A673 (cell line): ENCODE data around the gene DCP2. TPM values are rescaled to one million over a fixed set of nuclear protein-coding genes. Genes with fewer than 3 reads are reported as not detected.

Experiments used
- BruUV-seq: library from RNA; stranded (reverse); fragments of 400-500 nt; replicated peaks from 2 replicates; lab custom pipeline; 2021; lab: Mats Ljungman, UMichigan
- CTCF ChIA-PET: fragments of 300-600 bp; sonication (Branson Sonifier 250); formaldehyde crosslinking; loops from one replicate; lab custom pipeline; 2022; ENCODE audit warnings: antibody characterized with exemption; lab: Charles Lee
- POLR2A ChIA-PET: fragments of 300-600 bp; sonication (Branson Sonifier 250); formaldehyde crosslinking; loops from one replicate; lab custom pipeline; 2022; ENCODE audit warnings: antibody characterized with exemption; ENCODE audit not compliant: low non-redundant PET; lab: Charles Lee
- DNase-seq: peaks from one replicate; pipeline ENCODE4 v3.0.0-alpha.2; 2015; ENCODE audit warnings: low spot score
- H3K27ac ChIP-seq: fragments of 200-600 bp; sonication (generic); 2 replicates; pipeline ENCODE4 v1.5.1; 2016; ENCODE audit warnings: mixed run types, low read depth, mild to moderate bottlenecking, mixed read lengths, antibody characterized with exemption, low read length; ENCODE audit not compliant: poor library complexity, severe bottlenecking
- H3K27me3 ChIP-seq: fragments of 200-600 bp; sonication (generic); replicated peaks from 2 replicates; pipeline ENCODE4 v1.6.1; 2017; ENCODE audit warnings: mixed run types, low read depth, mild to moderate bottlenecking, mixed read lengths, antibody characterized with exemption, low read length; ENCODE audit not compliant: insufficient read depth, poor library complexity
- H3K36me3 ChIP-seq: fragments of 200-600 bp; sonication (generic); 2 replicates; pipeline ENCODE4 v1.6.1; 2016; ENCODE audit warnings: mixed run types, mild to moderate bottlenecking, mixed read lengths, antibody characterized with exemption, low read length; ENCODE audit not compliant: insufficient read depth, poor library complexity, severe bottlenecking
- H3K4me1 ChIP-seq: fragments of 200-600 bp; sonication (generic); 2 replicates; pipeline ENCODE4 v1.6.1; 2017; ENCODE audit warnings: mixed run types, mild to moderate bottlenecking, mixed read lengths, antibody characterized with exemption, low read length; ENCODE audit not compliant: insufficient read depth, poor library complexity, severe bottlenecking
- H3K4me3 ChIP-seq: fragments of 200-600 bp; sonication (generic); 2 replicates; pipeline ENCODE4 v1.5.1; 2016; ENCODE audit warnings: low read depth, mixed run types, mild to moderate bottlenecking, mixed read lengths, low read length; ENCODE audit not compliant: poor library complexity, severe bottlenecking
- H3K9me3 ChIP-seq: fragments of 200-600 bp; sonication (generic); 2 replicates; pipeline ENCODE4 v1.6.1; 2016; ENCODE audit warnings: mixed run types, low read depth, mild to moderate bottlenecking, mixed read lengths, antibody characterized with exemption, low read length; ENCODE audit not compliant: poor library complexity, severe bottlenecking
- EZH2 ChIP-seq: fragments of 200-600 bp; sonication (generic); IDR thresholded peaks from 2 replicates; pipeline ENCODE4 v1.6.1; 2017; ENCODE audit warnings: borderline replicate concordance, low read depth, mild to moderate bottlenecking, mixed read lengths, antibody characterized with exemption, low read length; ENCODE audit not compliant: poor library complexity, severe bottlenecking
- intact Hi-C: fragments of 100-400 bp; cut with micrococcal nuclease; formaldehyde crosslinking; loops from one replicate; pipeline ENCODE4 v1.10.0; 2022; ENCODE audit not compliant: unreplicated experiment
- total RNA-seq: library from RNA; stranded (reverse); gene quantifications from 2 replicates; pipeline ENCODE4 v1.2.3, GENCODE V29; 2021
- TF ChIP-seq, protein P1 (sequence below): fragments of 300-800, 200-600 bp; sonication (generic); conservative IDR thresholded peaks from 2 replicates; pipeline ENCODE4 v1.5.1; 2017; ENCODE audit warnings: low read depth, mild to moderate bottlenecking, antibody characterized with exemption, low read length, moderate library complexity, mixed read lengths

Gene DCP2
- total RNA-seq, 1 experiment from 2014 or later: 73.5 TPM

DNA sequence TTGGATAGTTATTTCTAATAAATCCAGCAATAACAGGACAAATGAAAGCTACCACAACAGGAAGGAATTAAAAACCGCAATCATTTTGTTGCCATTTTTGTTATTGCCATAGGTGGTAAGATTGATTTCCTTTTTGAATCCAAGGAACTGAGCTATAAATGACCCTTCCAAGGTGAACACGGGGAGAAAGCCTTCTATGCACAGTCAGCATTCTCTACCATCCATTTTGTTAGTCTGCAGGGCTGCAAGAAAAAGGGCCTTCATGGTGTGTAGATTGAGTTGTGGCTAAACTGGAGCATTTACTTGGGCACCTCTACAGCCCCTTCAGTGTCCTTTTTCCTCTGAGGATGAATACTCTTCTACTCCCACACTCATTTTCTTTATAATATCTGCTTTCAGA, 35.9 kb upstream of the DCP2 start:
- TF ChIP-seq, protein P1, sequence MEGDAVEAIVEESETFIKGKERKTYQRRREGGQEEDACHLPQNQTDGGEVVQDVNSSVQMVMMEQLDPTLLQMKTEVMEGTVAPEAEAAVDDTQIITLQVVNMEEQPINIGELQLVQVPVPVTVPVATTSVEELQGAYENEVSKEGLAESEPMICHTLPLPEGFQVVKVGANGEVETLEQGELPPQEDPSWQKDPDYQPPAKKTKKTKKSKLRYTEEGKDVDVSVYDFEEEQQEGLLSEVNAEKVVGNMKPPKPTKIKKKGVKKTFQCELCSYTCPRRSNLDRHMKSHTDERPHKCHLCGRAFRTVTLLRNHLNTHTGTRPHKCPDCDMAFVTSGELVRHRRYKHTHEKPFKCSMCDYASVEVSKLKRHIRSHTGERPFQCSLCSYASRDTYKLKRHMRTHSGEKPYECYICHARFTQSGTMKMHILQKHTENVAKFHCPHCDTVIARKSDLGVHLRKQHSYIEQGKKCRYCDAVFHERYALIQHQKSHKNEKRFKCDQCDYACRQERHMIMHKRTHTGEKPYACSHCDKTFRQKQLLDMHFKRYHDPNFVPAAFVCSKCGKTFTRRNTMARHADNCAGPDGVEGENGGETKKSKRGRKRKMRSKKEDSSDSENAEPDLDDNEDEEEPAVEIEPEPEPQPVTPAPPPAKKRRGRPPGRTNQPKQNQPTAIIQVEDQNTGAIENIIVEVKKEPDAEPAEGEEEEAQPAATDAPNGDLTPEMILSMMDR: no peak
- TF ChIP-seq EZH2: no peak
- Histone ChIP-seq H3K4me1 (no peaks in the 10 kb centered on the region), H3K27me3 (no peaks in the 10 kb centered on the region), H3K4me3 (no peak overlapping the region), H3K27ac (no peak overlapping the region), H3K9me3 (no peaks in the 10 kb centered on the region), H3K36me3 (no peaks in the 10 kb centered on the region)
- POLR2A ChIA-PET: no interaction called here
- CTCF ChIA-PET: no interaction called here
- BruUV-seq: no TSS peak
- DNase-seq: no peak
- intact Hi-C loops: no loop called here

DNA sequence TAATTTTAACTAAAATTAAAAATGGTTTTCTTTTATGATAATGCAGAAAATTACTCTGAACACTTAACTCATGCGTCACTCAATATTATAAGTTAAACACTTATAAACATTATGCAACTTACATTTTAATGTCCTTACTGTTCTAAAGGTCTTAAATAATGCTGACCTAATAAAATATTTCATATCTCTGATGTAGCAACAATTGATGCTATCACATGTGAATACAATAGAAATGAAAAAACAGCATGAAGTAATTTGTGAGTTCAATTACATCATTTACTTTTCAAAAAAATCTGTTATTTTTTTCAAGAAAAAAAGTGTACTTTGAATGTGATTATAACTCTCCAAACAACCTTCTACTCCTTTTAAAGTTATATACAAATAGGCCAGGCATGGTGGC, 28.1 kb upstream of the DCP2 start:
- BruUV-seq: no TSS peak
- TF ChIP-seq EZH2: no peak
- TF ChIP-seq, protein P1: no peak
- no peak for DNase-seq
- POLR2A ChIA-PET: no interaction called here
- no peaks in the 10 kb centered on the region for H3K4me1 ChIP-seq
- intact Hi-C loops: no loop called here
- no peak overlapping the region for H3K4me3 ChIP-seq
- no peak overlapping the region for H3K27ac ChIP-seq
- H3K27me3 ChIP-seq: no peaks in the 10 kb centered on the region
- H3K9me3 ChIP-seq: no peaks in the 10 kb centered on the region
- CTCF ChIA-PET: interaction anchor here (0.7 kb wide), 1 partner anchor 18 kb away, joined by 4 read pairs; no protein-coding TSS in a partner anchor
- no peaks in the 10 kb centered on the region for H3K36me3 ChIP-seq

DNA sequence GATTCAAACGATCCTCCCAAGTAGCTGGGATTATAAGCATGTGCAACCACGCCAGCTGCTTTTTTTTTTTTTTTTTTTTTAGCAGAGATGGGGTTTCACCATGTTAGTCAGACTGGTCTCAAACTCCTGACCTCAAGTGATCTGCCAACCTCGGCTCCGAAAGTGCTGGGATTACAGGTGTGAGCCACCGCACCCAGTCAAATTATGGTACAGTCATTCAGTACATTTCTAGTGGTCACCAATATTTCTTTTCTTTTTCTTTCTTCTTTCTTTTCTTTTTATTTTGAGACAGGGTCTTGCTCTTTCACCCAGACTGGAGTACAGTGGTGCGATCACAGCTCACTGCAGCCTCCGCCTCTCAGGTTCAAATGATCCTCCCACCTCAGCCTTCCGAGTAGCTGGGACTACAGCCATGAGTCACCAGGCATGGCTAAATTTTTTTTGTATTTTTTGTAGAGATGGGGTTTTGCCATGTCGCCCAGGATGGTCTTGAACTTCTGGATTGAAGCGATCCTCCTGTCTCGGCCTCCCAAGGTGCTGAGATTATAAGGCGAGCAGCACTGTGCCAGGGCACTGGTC, 25.4 kb upstream of the DCP2 start:
- BruUV-seq: no TSS peak
- intact Hi-C loops: no loop called here
- POLR2A ChIA-PET: no interaction called here

More for the DNA sequence above, 25.4 kb upstream of the DCP2 start:
- no peak for DNase-seq
- Histone ChIP-seq H3K9me3 (no peaks in the 10 kb centered on the region), H3K27ac (no peak overlapping the region), H3K36me3 (no peaks in the 10 kb centered on the region), H3K4me3 (no peak overlapping the region), H3K27me3 (no peaks in the 10 kb centered on the region), H3K4me1 (no peaks in the 10 kb centered on the region)
- CTCF ChIA-PET: no interaction called here
- TF ChIP-seq EZH2: no peak
- TF ChIP-seq, protein P1: no peak
